CD4-positive, alpha-beta T cell (primary cell): ENCODE measurements around the gene SH3BP5. TPM values are rescaled to one million over a fixed set of nuclear protein-coding genes. Genes with fewer than 3 reads are reported as not detected.

Experiments
- ATAC-seq: fragments of 200-7000 bp; cut with Tn5 transposase; one replicate; pipeline ENCODE4 v1.10.0; 2022; ENCODE audit warnings: mild to moderate bottlenecking; ENCODE audit not compliant: poor library complexity
- CTCF ChIA-PET: fragments of 350-600 bp; sonication (Branson Sonifier 250); formaldehyde crosslinking; loops from one replicate; lab custom pipeline; 2021; ENCODE audit warnings: antibody characterized with exemption, inconsistent platforms; lab: Charles Lee
- POLR2A ChIA-PET: fragments of 350-600 bp; sonication (Branson Sonifier 250); formaldehyde crosslinking; loops from one replicate; lab custom pipeline; 2021; ENCODE audit warnings: antibody characterized with exemption, inconsistent platforms; lab: Charles Lee
- DNase-seq, 14 experiments: peaks; one replicate each; pipeline ENCODE4 v3.0.0-alpha.2; 2013 to 2020; ENCODE audit warnings: mixed read lengths in 2 of 14
- H3K27ac ChIP-seq, 2 donors: one replicate each; pipeline versions ENCODE4 v1.5.1 to v1.7.0; 2013; ENCODE audit warnings: low read length in 2 of 2, low read depth in 1 of 2, mild to moderate bottlenecking in 1 of 2
- H3K27me3 ChIP-seq, 2 experiments: 1 replicate in 1 of 2; 2 replicates in 1 of 2; pipeline versions ENCODE4 v1.6.1 to v1.7.0; 2013; ENCODE audit warnings: low read length in 2 of 2, control low read depth in 1 of 2, mild to moderate bottlenecking in 1 of 2, moderate library complexity in 1 of 2; ENCODE audit not compliant: insufficient read depth in 2 of 2, control insufficient read depth in 1 of 2
- H3K36me3 ChIP-seq: one replicate; pipeline ENCODE4 v1.6.1; 2013; ENCODE audit warnings: low read length, control low read depth; ENCODE audit not compliant: insufficient read depth
- H3K4me1 ChIP-seq: one replicate; pipeline ENCODE4 v1.6.1; 2013; ENCODE audit warnings: low read length, control low read depth; ENCODE audit not compliant: insufficient read depth
- H3K4me3 ChIP-seq: one replicate; pipeline ENCODE4 v1.5.1; 2013; ENCODE audit warnings: mild to moderate bottlenecking, low read length, moderate library complexity
- H3K9me3 ChIP-seq, 2 experiments: 1 replicate in 1 of 2; 2 replicates in 1 of 2; pipeline versions ENCODE4 v1.6.1 to v1.7.0; 2013; ENCODE audit warnings: low read length in 2 of 2, mild to moderate bottlenecking in 2 of 2, control low read depth in 1 of 2, moderate library complexity in 1 of 2; ENCODE audit not compliant: control insufficient read depth in 1 of 2, insufficient read depth in 1 of 2
- H3K27ac Mint-ChIP-seq: one replicate; pipeline ENCODE4 v1.8.0; 2020; ENCODE audit warnings: mixed read lengths
- H3K27me3 Mint-ChIP-seq: one replicate; pipeline ENCODE4 v1.8.0; 2021; ENCODE audit warnings: mixed read lengths
- H3K36me3 Mint-ChIP-seq: one replicate; pipeline ENCODE4 v1.8.0; 2021; ENCODE audit warnings: low read depth, mixed read lengths
- H3K4me1 Mint-ChIP-seq: one replicate; pipeline ENCODE4 v1.8.0; 2021; ENCODE audit warnings: low read depth, mixed read lengths
- H3K4me3 Mint-ChIP-seq: one replicate; pipeline ENCODE4 v1.8.0; 2020; ENCODE audit warnings: mild to moderate bottlenecking, mixed read lengths
- H3K9me3 Mint-ChIP-seq: one replicate; pipeline ENCODE4 v1.8.0; 2020; ENCODE audit warnings: mixed read lengths
- CTCF ChIP-seq: fragments of 200-600 bp; IDR thresholded peaks from one replicate; pipeline ENCODE4 v1.8.0; 2022; ENCODE audit warnings: antibody characterized with exemption, mild to moderate bottlenecking
- intact Hi-C, 2 experiments: fragments of 100-400 bp; cut with DNase I in 1 of 2; cut with micrococcal nuclease in 1 of 2; formaldehyde crosslinking; loops; one replicate each; pipeline versions ENCODE4 v1.15.1 to v1.9.0; 2023 to 2025; cut with DNase I, micrococcal nuclease
- total RNA-seq, 174 experiments: library from RNA in 2 of 174; stranded (reverse) in 2 of 174; gene quantifications; one replicate each; pipeline ENCODE4 v1.2.3 and lab custom pipeline; 2021 to 2026

Gene SH3BP5
- total RNA-seq, 2 experiments from 2014 or later: 16.8 to 17.7 TPM

DNA sequence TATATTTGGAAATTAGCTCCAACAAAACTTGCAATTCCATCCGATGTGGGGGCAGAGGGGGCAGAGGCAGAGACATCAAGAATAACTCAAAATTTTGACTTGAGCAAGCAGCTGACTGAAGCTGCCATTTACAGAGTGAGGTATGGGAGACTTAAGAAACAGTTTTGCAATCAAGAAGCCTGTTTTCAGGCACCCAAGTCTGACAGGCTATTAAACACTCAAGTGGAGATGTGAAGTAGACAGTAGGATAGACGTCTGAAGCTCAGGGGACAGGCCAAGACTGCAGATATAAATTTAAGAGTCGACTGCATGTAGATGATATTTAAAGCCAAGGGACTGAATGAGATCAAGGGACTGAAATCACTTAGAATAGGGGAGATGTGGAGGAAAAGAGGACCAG, 9.9 kb upstream of the SH3BP5 start:
- no peak for TF ChIP-seq CTCF
- no peak overlapping the region for H3K4me3 Mint-ChIP-seq
- H3K27ac Mint-ChIP-seq: no peak overlapping the region
- Histone ChIP-seq H3K9me3 (no peaks in the 10 kb centered on the region), H3K4me3 (no peak overlapping the region), H3K27ac (no peak overlapping the region), H3K4me1 (peaks cover 28% of the 10 kb centered on the region), H3K36me3 (no peaks in the 10 kb centered on the region), H3K27me3 (no peaks in the 10 kb centered on the region)
- peaks cover 41% of the 10 kb centered on the region for H3K4me1 Mint-ChIP-seq
- intact Hi-C loops: no loop called here
- ATAC-seq (no peak), DNase-seq (no peak)
- no peaks in the 10 kb centered on the region for H3K27me3 Mint-ChIP-seq
- ChIA-PET CTCF (interaction anchor here (1.1 kb wide), 1 partner anchor 10 kb away, joined by 3 read pairs; the partner anchor contains the start of gene SH3BP5), POLR2A (interaction anchor here (1.1 kb wide), 1 partner anchor 11 kb away, joined by 3 read pairs; no protein-coding TSS in a partner anchor)
- H3K36me3 Mint-ChIP-seq: no peaks in the 10 kb centered on the region
- no peaks in the 10 kb centered on the region for H3K9me3 Mint-ChIP-seq

DNA sequence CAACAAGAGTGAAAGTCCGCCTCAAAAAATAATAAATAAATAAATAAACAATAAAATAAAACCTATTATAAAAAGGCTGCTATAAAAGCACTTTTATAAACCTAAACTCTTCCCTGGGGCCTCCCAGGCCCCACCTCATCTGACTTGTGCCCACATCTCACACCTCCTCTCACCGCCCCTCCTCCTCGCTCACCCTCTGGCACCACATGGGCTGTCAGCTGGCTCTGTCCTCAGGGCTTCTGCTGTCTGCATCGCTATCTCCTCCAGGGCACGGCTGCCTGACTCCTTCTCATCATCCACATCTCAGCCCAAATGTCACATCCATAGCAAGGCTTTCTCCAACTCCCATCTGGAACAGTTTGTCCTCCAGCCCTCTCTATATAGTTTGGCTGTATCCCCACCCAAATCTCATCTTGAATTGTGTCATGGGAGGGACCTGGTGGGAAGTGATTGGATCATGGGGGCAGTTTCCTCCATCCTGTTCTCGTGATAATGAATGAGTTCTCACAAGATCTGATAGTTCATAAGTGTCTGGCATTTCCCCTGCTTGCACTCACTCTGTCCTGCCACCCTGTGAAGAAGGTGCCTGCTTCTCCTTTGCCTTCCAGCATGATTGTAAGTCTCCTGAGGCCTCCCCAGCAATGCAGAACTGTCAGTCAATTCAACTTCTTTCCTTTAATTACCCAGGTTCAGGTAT, 8.8 kb upstream of the SH3BP5 start:
- ATAC-seq (no peak), DNase-seq (no peak)
- CTCF ChIA-PET: no interaction called here
- Mint-ChIP-seq H3K27ac (no peak overlapping the region), H3K27me3 (no peaks in the 10 kb centered on the region), H3K4me3 (no peak overlapping the region), H3K36me3 (no peaks in the 10 kb centered on the region), H3K4me1 (peaks cover 30% of the 10 kb centered on the region), H3K9me3 (no peaks in the 10 kb centered on the region)
- Histone ChIP-seq H3K36me3 (no peaks in the 10 kb centered on the region), H3K4me3 (no peak overlapping the region), H3K4me1 (peaks cover 17% of the 10 kb centered on the region), H3K27me3 (no peaks in the 10 kb centered on the region), H3K9me3 (no peaks in the 10 kb centered on the region), H3K27ac (no peak overlapping the region)
- intact Hi-C loops: no loop called here
- POLR2A ChIA-PET: no interaction called here
- no peak for TF ChIP-seq CTCF

DNA sequence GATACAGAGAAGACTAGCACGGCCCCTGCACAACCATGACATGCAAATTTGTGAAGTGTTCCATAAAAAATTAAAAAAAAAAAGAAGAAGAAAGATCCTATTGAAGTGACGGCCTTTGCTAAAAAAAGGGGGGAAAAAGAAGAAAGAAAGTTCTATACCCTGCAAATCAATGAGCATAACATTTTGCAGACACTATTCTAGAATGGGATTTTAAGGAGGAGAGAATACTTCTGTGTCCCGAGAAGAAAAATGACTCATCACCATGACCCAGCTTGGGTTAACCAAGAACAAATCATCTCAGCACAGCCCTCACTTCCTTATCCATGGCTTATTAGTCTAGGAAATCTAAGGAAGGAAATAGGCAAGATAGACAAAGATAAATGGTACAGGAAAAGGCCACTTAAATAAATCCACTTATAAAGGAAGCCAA, 7.4 kb upstream of the SH3BP5 start:
- Mint-ChIP-seq H3K4me1 (peaks cover 19% of the 10 kb centered on the region), H3K4me3 (no peak overlapping the region), H3K9me3 (no peaks in the 10 kb centered on the region), H3K36me3 (no peaks in the 10 kb centered on the region), H3K27me3 (no peaks in the 10 kb centered on the region), H3K27ac (no peak overlapping the region)
- TF ChIP-seq CTCF: no peak
- Histone ChIP-seq H3K27me3 (no peaks in the 10 kb centered on the region), H3K4me1 (peaks cover 5% of the 10 kb centered on the region), H3K4me3 (no peak overlapping the region), H3K9me3 (no peaks in the 10 kb centered on the region), H3K36me3 (no peaks in the 10 kb centered on the region), H3K27ac (no peak overlapping the region)
- CTCF ChIA-PET: no interaction called here
- ATAC-seq: no peak
- no peak for DNase-seq
- POLR2A ChIA-PET: no interaction called here
- intact Hi-C loops: no loop called here
